Pancreas (tissue), 10 donors: Measurements from ENCODE around the gene SEMA5A. TPM values are rescaled to one million over a fixed set of nuclear protein-coding genes. Genes with fewer than 3 reads are reported as not detected.
A peak's percentile ranks its signal among the peaks of the same experiment; 100 is the strongest.

Source experiments
- ATAC-seq, 4 donors: fragments of 200-7000 bp; cut with Tn5 transposase; one replicate each; pipeline versions ENCODE4 v1.8.0 to v1.9.1; 2020; ENCODE audit warnings: mild to moderate bottlenecking in 4 of 4, moderate library complexity in 4 of 4
- DNase-seq, 6 donors: peaks; one replicate each; pipeline ENCODE4 v3.0.0-alpha.2; 2020
- FAIRE-seq: peaks from 2 replicates; lab custom pipeline; 2012; peaks lifted over from hg19 to GRCh38; lab: Jason Lieb, UNC
- H3K27ac ChIP-seq, 4 donors: fragments of 200-600 bp; sonication (generic); 1 replicate in 3 of 4; 2 replicates in 1 of 4; pipeline versions ENCODE4 v1.5.0 to v1.8.0; 2020
- H3K27me3 ChIP-seq, 4 donors: fragments of 200-600 bp; one replicate each; pipeline ENCODE4 v1.8.0; 2021
- H3K36me3 ChIP-seq, 3 donors: fragments of 200-600 bp; sonication (generic) in 1 of 3; one replicate each; pipeline versions ENCODE4 v1.5.0 to v1.8.0; 2020 to 2021
- H3K4me1 ChIP-seq, 3 donors: fragments of 200-600 bp; one replicate each; pipeline ENCODE4 v1.8.0; 2021
- H3K4me3 ChIP-seq, 4 donors: fragments of 200-600 bp; sonication (generic) in 2 of 4; one replicate each; pipeline versions ENCODE4 v1.5.0 to v1.8.0; 2020 to 2021
- H3K9me3 ChIP-seq, 4 donors: fragments of 200-600 bp; one replicate each; pipeline ENCODE4 v1.8.0; 2021
- CTCF ChIP-seq, 4 donors: fragments of 200-600 bp; sonication (generic) in 3 of 4; IDR thresholded peaks; one replicate each; pipeline versions ENCODE4 v1.5.0 to v1.8.0; 2021; ENCODE audit warnings: antibody characterized with exemption in 4 of 4
- WGBS, 2 donors: extraction: QIAGEN DNeasy Blood & Tissue Kit; methylation state at CpG; one replicate each; pipeline ENCODE4 v1.1.7; 2013; 5-methylcytosine and 5-hydroxymethylcytosine counted together
- intact Hi-C, 3 donors: fragments of 100-400 bp; cut with DNase I; formaldehyde crosslinking; loops; one replicate each; pipeline versions ENCODE4 v1.11.1 to v1.14.2; 2022
- polyA plus RNA-seq, 2 donors: library from polyadenylated mRNA; stranded (reverse); fragments of 200-250 nt; gene quantifications; one replicate each; pipeline ENCODE4 v1.2.3, GENCODE V29; 2013
- total RNA-seq, 6 donors: library from RNA; stranded (reverse); fragmentation: NEBNext Ultra II Directional in 4 of 6; extraction: Animal tissue kit (Norgen Biotek cat#: 25700) in 4 of 6; gene quantifications; one replicate each; pipeline versions ENCODE4 v1.2.1 to v1.2.4, GENCODE V29; 2021 to 2023
- donor health status: healthy with polysubstance abuse.
- donor health status: DM: no; HTN: no; CAD: no; lungs with moderate emphysema.
- donor health status: DM: no; HTN: no; CAD: no.
- donor health status: control.
- donor health status: control.
- donor health status: Bipolar disorder and iron deficiency.
- donor health status: DM: yes; HTN: yes; CAD: no.
- donor health status: DM: no; HTN: no; CAD: no.
- donor health status: DM: no; HTN: no; CAD: no.
- donor health status: DM: yes; HTN: yes; CAD: no.

Gene SEMA5A
- total and polyA plus RNA-seq, 8 donors = 0.91 to 14.0 (median 6.4) TPM

GRCh38 chr5:9411142-9411541, 134.7 kb downstream of the SEMA5A start:
- ATAC-seq (no peak), DNase-seq (no peak), FAIRE-seq (no peak)
- WGBS, 2 donors = 58 to 66% methylated on average over 4 of the region's 4 CpGs
- Histone ChIP-seq H3K4me1 (peaks cover 0 to 20% (median 12%) of the 10 kb centered on the region in 3 donors), H3K27ac (peak overlapping the region in 2 of 4 donors; percentile 92 to 97), H3K36me3 (no peaks in the 10 kb centered on the region), H3K27me3 (no peaks in the 10 kb centered on the region), H3K9me3 (no peaks in the 10 kb centered on the region), H3K4me3 (no peak overlapping the region)
- no peak for TF ChIP-seq CTCF (IDR thresholded peaks at IDR 0.05)
- intact Hi-C loops = no loop called here

- Histone ChIP-seq H3K36me3 (no peaks in the 10 kb centered on the region), H3K9me3 (no peaks in the 10 kb centered on the region), H3K27me3 (no peaks in the 10 kb centered on the region), H3K27ac (peak overlapping the region; percentile 81 to 97 (median 86)), H3K4me3 (peak overlapping the region in 2 of 4 donors; percentile 28 to 34), H3K4me1 (peaks cover 5 to 31% (median 27%) of the 10 kb centered on the region in 3 donors)
- no peak for TF ChIP-seq CTCF (IDR thresholded peaks at IDR 0.05)
- no peak for FAIRE-seq
- ATAC-seq = peak; percentile 85 to 91 (median 87)
- WGBS, 2 donors = 9 to 12% methylated on average over 10 of the region's 10 CpGs
- intact Hi-C loops = no loop called here
- DNase-seq = peak; percentile 63 to 84 (median 66)
Observed at GRCh38 chr5:9409413-9409960, 136.4 kb downstream of the SEMA5A start.

- no peaks in the 10 kb centered on the region for H3K36me3 ChIP-seq
- no peaks in the 10 kb centered on the region for H3K9me3 ChIP-seq
- H3K4me3 ChIP-seq = peak overlapping the region in 2 of 4 donors; percentile 28 to 34
- H3K27ac ChIP-seq = peak overlapping the region; percentile 81 to 97 (median 86)
- peak in 3 of 6 donors; percentile 63 to 66 (median 64) for DNase-seq
- H3K4me1 ChIP-seq = peaks cover 5 to 34% (median 28%) of the 10 kb centered on the region in 3 donors
- peak; percentile 70 to 86 (median 80) for ATAC-seq
- no peaks in the 10 kb centered on the region for H3K27me3 ChIP-seq
- TF ChIP-seq CTCF (IDR thresholded peaks at IDR 0.05) = no peak
- intact Hi-C loops = no loop called here
- whole genome bisulfite sequencing, 2 donors = 9 to 18% methylated on average over 5 of the region's 5 CpGs
- no peak for FAIRE-seq
Observed at GRCh38 chr5:9408964-9409363, 136.9 kb downstream of the SEMA5A start.

GRCh38 chr5:9405196-9405754, 140.6 kb downstream of the SEMA5A start:
- FAIRE-seq (no peak), ATAC-seq (no peak), DNase-seq (no peak)
- H3K27me3 ChIP-seq = no peaks in the 10 kb centered on the region
- H3K4me1 ChIP-seq = peaks cover 5 to 28% (median 21%) of the 10 kb centered on the region in 3 donors
- no peak for TF ChIP-seq CTCF (IDR thresholded peaks at IDR 0.05)
- no peak overlapping the region for H3K4me3 ChIP-seq
- WGBS, 2 donors = 81 to 92% methylated on average over 1 of the region's 1 CpG
- no peaks in the 10 kb centered on the region for H3K36me3 ChIP-seq
- intact Hi-C loops = no loop called here
- H3K9me3 ChIP-seq = no peaks in the 10 kb centered on the region
- peak overlapping the region in 3 of 4 donors; percentile 46 to 78 (median 68) for H3K27ac ChIP-seq
